WTC11 (cell line): Measurements from ENCODE around the gene ZFP91. TPM values are rescaled to one million over a fixed set of nuclear protein-coding genes. Genes with fewer than 3 reads are reported as not detected.
A peak's percentile ranks its signal among the peaks of the same experiment; 100 is the strongest.

Experiments
- CBFB ChIP-seq: sonication (generic); formaldehyde crosslinking; IDR thresholded peaks from 2 replicates; pipeline ENCODE4 v1.8.1; 2022; ENCODE audit warnings: mild to moderate bottlenecking, low read depth, missing genetic modification reagents
- CREB1 ChIP-seq: sonication (generic); formaldehyde crosslinking; IDR thresholded peaks from 2 replicates; pipeline ENCODE4 v1.8.0; 2023; ENCODE audit warnings: mild to moderate bottlenecking, missing genetic modification reagents
- FOXK1 ChIP-seq: sonication (generic); formaldehyde crosslinking; IDR thresholded peaks from 2 replicates; pipeline ENCODE4 v1.8.0; 2022; ENCODE audit warnings: mild to moderate bottlenecking, moderate library complexity, missing genetic modification reagents
- FOXP1 ChIP-seq: sonication (generic); formaldehyde crosslinking; IDR thresholded peaks from 2 replicates; pipeline ENCODE4 v1.8.0; 2022; ENCODE audit warnings: missing genetic modification reagents, mild to moderate bottlenecking, moderate library complexity, borderline replicate concordance
- GABPB1 ChIP-seq: sonication (generic); formaldehyde crosslinking; IDR thresholded peaks from 2 replicates; pipeline ENCODE4 v1.8.1; 2023; ENCODE audit warnings: mild to moderate bottlenecking, missing genetic modification reagents
- NFATC4 ChIP-seq: fragments of 250-450 bp; sonication (Bioruptor Pico); IDR thresholded peaks from 2 replicates; pipeline ENCODE4 v1.9.0; 2021; ENCODE audit warnings: mild to moderate bottlenecking
- NR2C2 ChIP-seq: sonication (generic); formaldehyde crosslinking; IDR thresholded peaks from 2 replicates; pipeline ENCODE4 v1.8.0; 2022; ENCODE audit warnings: mild to moderate bottlenecking, missing genetic modification reagents
- RORB ChIP-seq: fragments of 250-450 bp; sonication (Bioruptor Pico); IDR thresholded peaks from 2 replicates; pipeline ENCODE4 v1.9.0; 2021; ENCODE audit warnings: mild to moderate bottlenecking
- SP1 ChIP-seq: sonication (generic); formaldehyde crosslinking; conservative IDR thresholded peaks from 2 replicates; pipeline ENCODE4 v1.8.1; 2022; ENCODE audit warnings: missing genetic modification reagents
- TEAD4 ChIP-seq: sonication (generic); formaldehyde crosslinking; IDR thresholded peaks from 2 replicates; pipeline ENCODE4 v1.8.0; 2022; ENCODE audit warnings: mild to moderate bottlenecking, missing genetic modification reagents
- TP53 ChIP-seq: sonication (generic); formaldehyde crosslinking; IDR thresholded peaks from 2 replicates; pipeline ENCODE4 v1.8.1; 2023; ENCODE audit warnings: mild to moderate bottlenecking, missing genetic modification reagents
- ZNF317 ChIP-seq: sonication (generic); formaldehyde crosslinking; IDR thresholded peaks from 2 replicates; pipeline ENCODE4 v1.8.1; 2023; ENCODE audit warnings: low read depth, mild to moderate bottlenecking, moderate library complexity, missing genetic modification reagents, borderline replicate concordance
- total RNA-seq: library from RNA; stranded (reverse); gene quantifications from 3 replicates; pipeline ENCODE4 v1.2.3, GENCODE V29; 2021
- TF ChIP-seq, protein P1 (sequence below): fragments of 200-600 bp; IDR thresholded peaks from 2 replicates; pipeline ENCODE4 v1.8.0; 2022; ENCODE audit warnings: antibody characterized with exemption
- TF ChIP-seq, protein P2 (sequence below): sonication (generic); formaldehyde crosslinking; IDR thresholded peaks from 2 replicates; pipeline ENCODE4 v1.8.1; 2022; ENCODE audit warnings: low read depth, mild to moderate bottlenecking, moderate library complexity, missing genetic modification reagents, borderline replicate concordance
- TF ChIP-seq, protein P3 (sequence below): sonication (generic); formaldehyde crosslinking; IDR thresholded peaks from 2 replicates; pipeline ENCODE4 v1.8.0; 2022; ENCODE audit warnings: mild to moderate bottlenecking, missing genetic modification reagents
- TF ChIP-seq, protein P4 (sequence below): sonication (generic); formaldehyde crosslinking; IDR thresholded peaks from 2 replicates; pipeline ENCODE4 v1.8.0; 2023; ENCODE audit warnings: missing genetic modification reagents
- TF ChIP-seq, protein P5 (sequence below): sonication (generic); formaldehyde crosslinking; IDR thresholded peaks from 2 replicates; pipeline ENCODE4 v1.8.1; 2022; ENCODE audit warnings: mild to moderate bottlenecking, moderate library complexity, missing genetic modification reagents
- TF ChIP-seq, protein P6 (sequence below): sonication (generic); formaldehyde crosslinking; IDR thresholded peaks from 2 replicates; pipeline ENCODE4 v1.8.0; 2022; ENCODE audit warnings: mild to moderate bottlenecking, missing genetic modification reagents
- TF ChIP-seq, protein P7 (sequence below): sonication (generic); formaldehyde crosslinking; IDR thresholded peaks from 2 replicates; pipeline ENCODE4 v1.8.0; 2022; ENCODE audit warnings: missing genetic modification reagents

Gene ZFP91
- total RNA-seq, 1 experiment from 2014 or later = 28.1 TPM

DNA sequence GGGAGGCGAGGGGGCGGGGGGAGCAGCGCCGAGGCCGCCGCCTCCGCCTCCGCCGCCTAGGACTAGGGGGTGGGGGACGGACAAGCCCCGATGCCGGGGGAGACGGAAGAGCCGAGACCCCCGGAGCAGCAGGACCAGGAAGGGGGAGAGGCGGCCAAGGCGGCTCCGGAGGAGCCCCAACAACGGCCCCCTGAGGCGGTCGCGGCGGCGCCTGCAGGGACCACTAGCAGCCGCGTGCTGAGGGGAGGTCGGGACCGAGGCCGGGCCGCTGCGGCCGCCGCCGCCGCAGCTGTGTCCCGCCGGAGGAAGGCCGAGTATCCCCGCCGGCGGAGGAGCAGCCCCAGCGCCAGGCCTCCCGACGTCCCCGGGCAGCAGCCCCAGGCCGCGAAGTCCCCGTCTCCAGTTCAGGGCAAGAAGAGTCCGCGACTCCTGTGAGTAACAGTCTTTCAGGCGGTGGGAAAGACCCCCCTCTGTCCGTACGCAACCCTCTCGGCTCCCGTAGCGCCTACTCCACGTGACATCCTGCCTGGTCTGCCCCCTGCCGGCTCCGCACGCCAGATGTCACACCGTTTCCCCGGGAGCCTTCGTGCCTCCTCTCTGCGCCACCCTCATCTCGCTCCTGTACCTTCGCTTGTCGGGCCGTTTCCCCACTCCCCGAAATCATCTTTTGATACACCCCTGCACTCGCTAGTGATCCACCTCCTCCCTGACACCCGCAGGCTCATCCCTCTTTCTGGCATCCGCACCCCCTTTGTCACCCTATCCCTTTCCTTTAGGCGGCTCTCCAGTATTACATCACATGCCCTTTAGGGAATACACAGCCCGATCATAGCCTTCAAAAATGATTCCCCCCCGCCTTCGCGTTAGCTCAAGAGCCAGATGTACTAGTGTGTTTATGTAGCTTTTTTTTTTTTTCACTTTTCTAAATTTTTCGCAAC lies 598 bp downstream of the ZFP91 start (continued):
- TF ChIP-seq ZNF317 (0 out of 2 replicates have a peak, but pooled peaks have one; percentile 9), GABPB1 (peak; percentile 75), FOXP1 (peak; percentile 73; the same call in 1 of the 2 replicates), TEAD4 (CRISPR knock-in tag) (0 out of 2 replicates have a peak, but pooled peaks have one; percentile 13), RORB (CRISPR knock-in tag) (no peak), FOXK1 (peak; percentile 16; the same call in 1 of the 2 replicates), NFATC4 (0 out of 2 replicates have a peak, but pooled peaks have one; percentile 52), CREB1 (CRISPR knock-in tag) (0 out of 2 replicates have a peak, but pooled peaks have one; percentile 34), CBFB (CRISPR knock-in tag) (no peak), SP1 (CRISPR knock-in tag) (0 out of 2 replicates have a peak, but pooled peaks have one; percentile 19), TP53 (CRISPR knock-in tag) (0 out of 2 replicates have a peak, but pooled peaks have one; percentile 22), NR2C2 (CRISPR knock-in tag) (no peak)
- TF ChIP-seq, protein P1, sequence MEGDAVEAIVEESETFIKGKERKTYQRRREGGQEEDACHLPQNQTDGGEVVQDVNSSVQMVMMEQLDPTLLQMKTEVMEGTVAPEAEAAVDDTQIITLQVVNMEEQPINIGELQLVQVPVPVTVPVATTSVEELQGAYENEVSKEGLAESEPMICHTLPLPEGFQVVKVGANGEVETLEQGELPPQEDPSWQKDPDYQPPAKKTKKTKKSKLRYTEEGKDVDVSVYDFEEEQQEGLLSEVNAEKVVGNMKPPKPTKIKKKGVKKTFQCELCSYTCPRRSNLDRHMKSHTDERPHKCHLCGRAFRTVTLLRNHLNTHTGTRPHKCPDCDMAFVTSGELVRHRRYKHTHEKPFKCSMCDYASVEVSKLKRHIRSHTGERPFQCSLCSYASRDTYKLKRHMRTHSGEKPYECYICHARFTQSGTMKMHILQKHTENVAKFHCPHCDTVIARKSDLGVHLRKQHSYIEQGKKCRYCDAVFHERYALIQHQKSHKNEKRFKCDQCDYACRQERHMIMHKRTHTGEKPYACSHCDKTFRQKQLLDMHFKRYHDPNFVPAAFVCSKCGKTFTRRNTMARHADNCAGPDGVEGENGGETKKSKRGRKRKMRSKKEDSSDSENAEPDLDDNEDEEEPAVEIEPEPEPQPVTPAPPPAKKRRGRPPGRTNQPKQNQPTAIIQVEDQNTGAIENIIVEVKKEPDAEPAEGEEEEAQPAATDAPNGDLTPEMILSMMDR = 0 out of 2 replicates have a peak, but pooled peaks have one; percentile 24
- TF ChIP-seq, protein P2, sequence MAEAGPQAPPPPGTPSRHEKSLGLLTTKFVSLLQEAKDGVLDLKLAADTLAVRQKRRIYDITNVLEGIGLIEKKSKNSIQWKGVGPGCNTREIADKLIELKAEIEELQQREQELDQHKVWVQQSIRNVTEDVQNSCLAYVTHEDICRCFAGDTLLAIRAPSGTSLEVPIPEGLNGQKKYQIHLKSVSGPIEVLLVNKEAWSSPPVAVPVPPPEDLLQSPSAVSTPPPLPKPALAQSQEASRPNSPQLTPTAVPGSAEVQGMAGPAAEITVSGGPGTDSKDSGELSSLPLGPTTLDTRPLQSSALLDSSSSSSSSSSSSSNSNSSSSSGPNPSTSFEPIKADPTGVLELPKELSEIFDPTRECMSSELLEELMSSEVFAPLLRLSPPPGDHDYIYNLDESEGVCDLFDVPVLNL = 0 out of 2 replicates have a peak, but pooled peaks have one; percentile 36
- TF ChIP-seq, protein P3, sequence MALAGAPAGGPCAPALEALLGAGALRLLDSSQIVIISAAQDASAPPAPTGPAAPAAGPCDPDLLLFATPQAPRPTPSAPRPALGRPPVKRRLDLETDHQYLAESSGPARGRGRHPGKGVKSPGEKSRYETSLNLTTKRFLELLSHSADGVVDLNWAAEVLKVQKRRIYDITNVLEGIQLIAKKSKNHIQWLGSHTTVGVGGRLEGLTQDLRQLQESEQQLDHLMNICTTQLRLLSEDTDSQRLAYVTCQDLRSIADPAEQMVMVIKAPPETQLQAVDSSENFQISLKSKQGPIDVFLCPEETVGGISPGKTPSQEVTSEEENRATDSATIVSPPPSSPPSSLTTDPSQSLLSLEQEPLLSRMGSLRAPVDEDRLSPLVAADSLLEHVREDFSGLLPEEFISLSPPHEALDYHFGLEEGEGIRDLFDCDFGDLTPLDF (CRISPR knock-in tag) = no peak
- TF ChIP-seq, protein P4, sequence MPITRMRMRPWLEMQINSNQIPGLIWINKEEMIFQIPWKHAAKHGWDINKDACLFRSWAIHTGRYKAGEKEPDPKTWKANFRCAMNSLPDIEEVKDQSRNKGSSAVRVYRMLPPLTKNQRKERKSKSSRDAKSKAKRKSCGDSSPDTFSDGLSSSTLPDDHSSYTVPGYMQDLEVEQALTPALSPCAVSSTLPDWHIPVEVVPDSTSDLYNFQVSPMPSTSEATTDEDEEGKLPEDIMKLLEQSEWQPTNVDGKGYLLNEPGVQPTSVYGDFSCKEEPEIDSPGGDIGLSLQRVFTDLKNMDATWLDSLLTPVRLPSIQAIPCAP (CRISPR knock-in tag) = 0 out of 2 replicates have a peak, but pooled peaks have one; percentile 44
- TF ChIP-seq, protein P5, sequence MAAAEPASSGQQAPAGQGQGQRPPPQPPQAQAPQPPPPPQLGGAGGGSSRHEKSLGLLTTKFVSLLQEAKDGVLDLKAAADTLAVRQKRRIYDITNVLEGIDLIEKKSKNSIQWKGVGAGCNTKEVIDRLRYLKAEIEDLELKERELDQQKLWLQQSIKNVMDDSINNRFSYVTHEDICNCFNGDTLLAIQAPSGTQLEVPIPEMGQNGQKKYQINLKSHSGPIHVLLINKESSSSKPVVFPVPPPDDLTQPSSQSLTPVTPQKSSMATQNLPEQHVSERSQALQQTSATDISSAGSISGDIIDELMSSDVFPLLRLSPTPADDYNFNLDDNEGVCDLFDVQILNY = peak; percentile 50; the same call in 1 of the 2 replicates
- TF ChIP-seq, protein P6, sequence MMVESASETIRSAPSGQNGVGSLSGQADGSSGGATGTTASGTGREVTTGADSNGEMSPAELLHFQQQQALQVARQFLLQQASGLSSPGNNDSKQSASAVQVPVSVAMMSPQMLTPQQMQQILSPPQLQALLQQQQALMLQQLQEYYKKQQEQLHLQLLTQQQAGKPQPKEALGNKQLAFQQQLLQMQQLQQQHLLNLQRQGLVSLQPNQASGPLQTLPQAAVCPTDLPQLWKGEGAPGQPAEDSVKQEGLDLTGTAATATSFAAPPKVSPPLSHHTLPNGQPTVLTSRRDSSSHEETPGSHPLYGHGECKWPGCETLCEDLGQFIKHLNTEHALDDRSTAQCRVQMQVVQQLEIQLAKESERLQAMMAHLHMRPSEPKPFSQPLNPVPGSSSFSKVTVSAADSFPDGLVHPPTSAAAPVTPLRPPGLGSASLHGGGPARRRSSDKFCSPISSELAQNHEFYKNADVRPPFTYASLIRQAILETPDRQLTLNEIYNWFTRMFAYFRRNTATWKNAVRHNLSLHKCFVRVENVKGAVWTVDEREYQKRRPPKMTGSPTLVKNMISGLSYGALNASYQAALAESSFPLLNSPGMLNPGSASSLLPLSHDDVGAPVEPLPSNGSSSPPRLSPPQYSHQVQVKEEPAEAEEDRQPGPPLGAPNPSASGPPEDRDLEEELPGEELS (CRISPR knock-in tag) = peak; percentile 87; the same call in 1 of the 2 replicates
- TF ChIP-seq, protein P7, sequence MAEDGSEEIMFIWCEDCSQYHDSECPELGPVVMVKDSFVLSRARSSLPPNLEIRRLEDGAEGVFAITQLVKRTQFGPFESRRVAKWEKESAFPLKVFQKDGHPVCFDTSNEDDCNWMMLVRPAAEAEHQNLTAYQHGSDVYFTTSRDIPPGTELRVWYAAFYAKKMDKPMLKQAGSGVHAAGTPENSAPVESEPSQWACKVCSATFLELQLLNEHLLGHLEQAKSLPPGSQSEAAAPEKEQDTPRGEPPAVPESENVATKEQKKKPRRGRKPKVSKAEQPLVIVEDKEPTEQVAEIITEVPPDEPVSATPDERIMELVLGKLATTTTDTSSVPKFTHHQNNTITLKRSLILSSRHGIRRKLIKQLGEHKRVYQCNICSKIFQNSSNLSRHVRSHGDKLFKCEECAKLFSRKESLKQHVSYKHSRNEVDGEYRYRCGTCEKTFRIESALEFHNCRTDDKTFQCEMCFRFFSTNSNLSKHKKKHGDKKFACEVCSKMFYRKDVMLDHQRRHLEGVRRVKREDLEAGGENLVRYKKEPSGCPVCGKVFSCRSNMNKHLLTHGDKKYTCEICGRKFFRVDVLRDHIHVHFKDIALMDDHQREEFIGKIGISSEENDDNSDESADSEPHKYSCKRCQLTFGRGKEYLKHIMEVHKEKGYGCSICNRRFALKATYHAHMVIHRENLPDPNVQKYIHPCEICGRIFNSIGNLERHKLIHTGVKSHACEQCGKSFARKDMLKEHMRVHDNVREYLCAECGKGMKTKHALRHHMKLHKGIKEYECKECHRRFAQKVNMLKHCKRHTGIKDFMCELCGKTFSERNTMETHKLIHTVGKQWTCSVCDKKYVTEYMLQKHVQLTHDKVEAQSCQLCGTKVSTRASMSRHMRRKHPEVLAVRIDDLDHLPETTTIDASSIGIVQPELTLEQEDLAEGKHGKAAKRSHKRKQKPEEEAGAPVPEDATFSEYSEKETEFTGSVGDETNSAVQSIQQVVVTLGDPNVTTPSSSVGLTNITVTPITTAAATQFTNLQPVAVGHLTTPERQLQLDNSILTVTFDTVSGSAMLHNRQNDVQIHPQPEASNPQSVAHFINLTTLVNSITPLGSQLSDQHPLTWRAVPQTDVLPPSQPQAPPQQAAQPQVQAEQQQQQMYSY (CRISPR knock-in tag) = no peak
